AG09319 (cell line): ENCODE data around the gene UBR1.
A peak's percentile ranks its signal among the peaks of the same experiment; 100 is the strongest.
"Not testable (repeated sequence)": the region's sequence is repeated elsewhere in the genome, so short reads cannot be mapped to it uniquely, and the experiment has no call there.

Source experiments
- DNase-seq: peaks from one replicate; pipeline ENCODE4 v3.0.0-alpha.2; 2010; ENCODE audit warnings: low read depth; ENCODE audit errors: extremely low read depth
- TF ChIP-seq, protein P1 (sequence below): IDR thresholded peaks from 2 replicates; pipeline ENCODE4 v1.5.1; 2011; ENCODE audit warnings: low read depth, mild to moderate bottlenecking, inconsistent platforms, low read length, moderate library complexity

UBR1 gene

DNA sequence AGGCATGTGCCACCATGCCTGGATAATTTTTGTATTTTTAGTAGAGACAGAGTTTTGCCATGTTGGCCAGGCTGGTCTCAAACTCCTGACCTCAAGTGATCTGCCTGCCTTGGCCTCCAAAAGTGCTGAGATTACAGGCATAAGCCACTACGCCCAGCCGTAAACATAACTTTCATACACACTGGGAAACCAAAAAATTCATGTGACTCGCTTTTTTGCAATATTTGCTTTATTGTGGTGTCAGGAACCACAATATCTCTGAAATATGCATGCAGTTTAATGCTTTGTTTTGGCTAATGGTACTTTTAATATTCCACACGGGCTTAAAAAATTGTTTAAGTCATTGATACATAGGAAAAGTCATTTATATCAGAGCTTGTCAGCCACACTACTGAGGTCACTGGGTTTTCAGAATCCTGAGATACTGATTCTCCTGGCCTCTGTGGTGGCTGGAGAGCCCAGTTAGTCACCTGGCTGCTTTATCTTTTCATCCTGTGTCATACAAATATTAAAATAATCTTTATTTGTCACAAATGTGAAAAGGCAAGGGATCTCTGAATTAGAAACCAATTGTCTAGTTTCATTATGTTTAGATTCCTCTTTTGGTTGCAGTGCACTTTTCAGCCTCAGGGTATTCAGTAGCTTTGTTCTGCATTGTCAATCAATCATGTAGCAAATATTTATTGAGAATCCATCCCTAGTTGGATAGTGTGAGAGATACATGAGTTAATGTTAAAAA is 37.5 kb upstream of the UBR1 start:
- DNase-seq, result no peak
- TF ChIP-seq, protein P1, sequence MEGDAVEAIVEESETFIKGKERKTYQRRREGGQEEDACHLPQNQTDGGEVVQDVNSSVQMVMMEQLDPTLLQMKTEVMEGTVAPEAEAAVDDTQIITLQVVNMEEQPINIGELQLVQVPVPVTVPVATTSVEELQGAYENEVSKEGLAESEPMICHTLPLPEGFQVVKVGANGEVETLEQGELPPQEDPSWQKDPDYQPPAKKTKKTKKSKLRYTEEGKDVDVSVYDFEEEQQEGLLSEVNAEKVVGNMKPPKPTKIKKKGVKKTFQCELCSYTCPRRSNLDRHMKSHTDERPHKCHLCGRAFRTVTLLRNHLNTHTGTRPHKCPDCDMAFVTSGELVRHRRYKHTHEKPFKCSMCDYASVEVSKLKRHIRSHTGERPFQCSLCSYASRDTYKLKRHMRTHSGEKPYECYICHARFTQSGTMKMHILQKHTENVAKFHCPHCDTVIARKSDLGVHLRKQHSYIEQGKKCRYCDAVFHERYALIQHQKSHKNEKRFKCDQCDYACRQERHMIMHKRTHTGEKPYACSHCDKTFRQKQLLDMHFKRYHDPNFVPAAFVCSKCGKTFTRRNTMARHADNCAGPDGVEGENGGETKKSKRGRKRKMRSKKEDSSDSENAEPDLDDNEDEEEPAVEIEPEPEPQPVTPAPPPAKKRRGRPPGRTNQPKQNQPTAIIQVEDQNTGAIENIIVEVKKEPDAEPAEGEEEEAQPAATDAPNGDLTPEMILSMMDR, result no peak

DNA sequence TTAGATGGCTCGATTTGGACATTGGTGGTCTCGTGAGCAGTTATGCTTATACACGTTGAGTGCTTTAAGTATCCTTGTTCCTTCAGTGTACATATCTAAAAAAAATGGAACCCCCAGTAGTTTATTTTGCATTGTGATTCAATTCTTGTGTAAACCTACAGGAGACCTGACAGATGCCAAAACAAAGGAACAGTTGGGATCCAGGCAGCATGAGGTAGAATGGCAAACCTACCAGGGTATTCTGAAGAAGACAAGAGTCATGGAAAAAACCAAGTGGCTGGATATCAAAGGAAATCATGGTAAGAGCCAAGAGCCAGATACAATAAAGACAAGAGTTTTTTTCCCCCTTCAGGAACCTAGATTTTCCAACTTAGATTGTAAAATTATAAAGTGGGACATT is 29.5 kb upstream of the UBR1 start:
- TF ChIP-seq, protein P1, result no peak
- no peak for DNase-seq

DNA sequence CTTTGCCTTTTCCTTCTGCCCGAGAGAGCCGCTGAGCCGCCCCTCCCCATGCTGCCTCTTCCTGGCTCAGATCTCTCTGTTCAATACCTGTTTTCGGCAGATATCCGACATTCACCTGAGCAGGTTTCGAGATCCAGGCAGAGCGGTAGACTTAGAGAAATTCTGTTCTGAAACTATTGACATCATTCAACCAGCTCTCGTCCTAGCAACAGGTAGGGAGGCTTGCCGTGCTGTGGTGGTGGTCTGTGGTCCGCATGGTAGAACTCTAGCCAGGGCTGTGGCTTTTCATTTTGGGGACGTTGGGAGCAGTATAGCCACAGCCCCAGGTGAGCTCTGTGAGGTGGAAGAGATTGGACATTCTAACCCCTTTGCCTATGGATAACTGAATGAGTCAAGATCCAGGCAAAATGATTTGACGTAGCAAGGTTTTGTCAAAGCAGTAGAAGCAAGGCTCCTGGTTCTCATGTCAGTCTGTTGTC is 28.4 kb upstream of the UBR1 start:
- no peak for DNase-seq
- TF ChIP-seq, protein P1, result no peak

- peak; percentile 5 for DNase-seq
These were observed 27.8 kb upstream of the UBR1 start, which contains the start of gene TMEM62 for GRCh38 chr15:43133430-43134156. Gene TMEM62 (plus strand): TSS chr15:43133586. CDS start chr15:43133803, 217 bp downstream.

GRCh38 chr15:43132830-43133429 is 27.1 kb upstream of the UBR1 start:
- DNase-seq, result no peak
- TF ChIP-seq, protein P1, result no peak

More at GRCh38 chr15:43133430-43134156, 27.8 kb upstream of the UBR1 start, which contains the start of gene TMEM62:
- TF ChIP-seq, protein P1, result no peak

- TF ChIP-seq, protein P1, result no peak
- no peak for DNase-seq
These were observed 23.1 kb upstream of the UBR1 start for GRCh38 chr15:43128980-43129335.

DNA sequence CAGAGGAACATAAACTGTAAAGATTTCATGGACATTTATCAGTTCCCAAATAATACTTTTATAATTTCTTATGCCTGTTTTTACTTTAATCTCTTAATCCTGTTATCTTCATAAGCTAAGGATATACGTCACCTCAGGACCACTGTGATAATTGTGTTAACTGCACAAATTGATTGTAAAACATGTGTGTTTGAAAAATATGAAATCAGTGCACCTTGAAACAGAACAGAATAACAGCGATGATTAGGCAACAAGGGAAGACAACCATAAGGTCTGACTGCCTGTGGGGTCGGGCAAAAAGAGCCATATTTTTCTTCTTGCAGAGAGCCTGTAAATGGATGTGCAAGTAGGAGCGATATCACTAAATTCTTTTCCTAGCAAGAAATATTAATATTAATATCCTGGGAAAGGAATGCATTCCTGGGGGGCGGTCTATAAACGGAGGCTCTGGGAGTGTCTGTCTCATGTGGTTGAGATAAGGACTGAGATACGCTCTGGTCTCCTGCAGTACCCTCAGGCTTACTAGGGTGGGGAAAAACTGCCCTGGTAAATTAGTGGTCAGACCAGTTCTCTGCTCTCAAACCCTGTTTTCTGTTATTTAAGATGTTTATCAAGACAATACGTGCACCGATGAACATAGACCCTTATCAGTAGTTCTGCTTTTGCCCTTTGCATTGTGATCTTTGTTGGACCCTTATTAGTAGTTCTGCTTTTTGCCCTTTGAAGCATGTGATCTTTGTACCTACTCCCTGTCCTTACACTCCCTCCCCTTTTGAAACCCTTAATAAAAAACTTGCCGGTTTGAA is 22.5 kb upstream of the UBR1 start:
- not testable (repeated sequence) for DNase-seq
